Astrocyte (in vitro differentiated cells and primary cell): ENCODE measurements around the gene CRYAA. TPM values are rescaled to one million over a fixed set of nuclear protein-coding genes. Genes with fewer than 3 reads are reported as not detected.

Experiments
- total RNA-seq: library from RNA; stranded (reverse); gene quantifications from 2 replicates; pipeline ENCODE4 v1.2.1, GENCODE V29; 2021

Gene CRYAA
- total RNA-seq, 1 donor from 2014 or later: not detected

Other genes with a start within 250 kb of the CRYAA start
- gene ERVH48-1, start 243.4 kb upstream of the CRYAA start, total RNA-seq: 0.55 and 1.1 TPM in 2 replicates
- 9.8 and 11.2 TPM in 2 replicates for gene PKNOX1, start 194.4 kb upstream of the CRYAA start, total RNA-seq
- gene CBS, start 93.2 kb upstream of the CRYAA start, total RNA-seq: 169 and 195 TPM in 2 replicates
- 13.8 and 24.2 TPM in 2 replicates for gene U2AF1, start 61.4 kb upstream of the CRYAA start, total RNA-seq